Fibroblast of the conjunctiva (primary cell): ENCODE data around the gene OTUD4.
A peak's percentile ranks its signal among the peaks of the same experiment; 100 is the strongest.

Experiments
- DNase-seq: peaks from one replicate; pipeline ENCODE4 v3.0.0-alpha.2; 2010; ENCODE audit warnings: low read depth

The OTUD4 gene

GRCh38 chr4:145125396-145125795 is 55.0 kb downstream of the OTUD4 start:
- no peak for DNase-seq

GRCh38 chr4:145108128-145108527 is 72.3 kb downstream of the OTUD4 start:
- no peak for DNase-seq

GRCh38 chr4:145107126-145107525 is 73.3 kb downstream of the OTUD4 start:
- DNase-seq: no peak

- no peak for DNase-seq
These were observed 76.9 kb downstream of the OTUD4 start for GRCh38 chr4:145103496-145103895.

GRCh38 chr4:145102619-145103018 is 77.8 kb downstream of the OTUD4 start:
- no peak for DNase-seq

- DNase-seq: peak; percentile 56
These were observed 79.3 kb downstream of the OTUD4 start for GRCh38 chr4:145101091-145101490.

- no peak for DNase-seq
These were observed 80.7 kb downstream of the OTUD4 start for GRCh38 chr4:145099653-145100052.

GRCh38 chr4:145098675-145099037 is 81.7 kb downstream of the OTUD4 start:
- peak; percentile 37 for DNase-seq

- peak; percentile 96 for DNase-seq
These were observed 82.3 kb downstream of the OTUD4 start, which contains the start of the genes ABCE1 and ANAPC10 for GRCh38 chr4:145097821-145098674. Gene ABCE1 (plus strand): TSS chr4:145098311. CDS start chr4:145104413, 6,102 bp downstream. Gene ANAPC10 (minus strand): TSS chr4:145098196. CDS start chr4:145096099, 2,097 bp downstream.

GRCh38 chr4:145097331-145097820 is 83.0 kb downstream of the OTUD4 start:
- DNase-seq: no peak

GRCh38 chr4:145093638-145094037 is 86.8 kb downstream of the OTUD4 start:
- no peak for DNase-seq

GRCh38 chr4:145090380-145090779 is 90.0 kb downstream of the OTUD4 start:
- DNase-seq: no peak

GRCh38 chr4:145083891-145084605 is 96.3 kb downstream of the OTUD4 start:
- no peak for DNase-seq
